GM19467 (cell line): Measurements from ENCODE around the gene MCTP1.
"Not testable (repeated sequence)": the region's sequence is repeated elsewhere in the genome, so short reads cannot be mapped to it uniquely, and the experiment has no call there.

Experiments used
- ATAC-seq: cut with Tn5 transposase; IDR thresholded peaks from one replicate; pipeline ENCODE4 v1.9.1; 2021; ENCODE audit warnings: mild to moderate bottlenecking, moderate library complexity; ENCODE audit not compliant: unreplicated experiment

The MCTP1 gene

GRCh38 chr5:95184924-95185323, 100.0 kb downstream of the MCTP1 start:
- ATAC-seq = no peak

GRCh38 chr5:95181644-95182043, 103.2 kb downstream of the MCTP1 start:
- ATAC-seq = no peak

DNA sequence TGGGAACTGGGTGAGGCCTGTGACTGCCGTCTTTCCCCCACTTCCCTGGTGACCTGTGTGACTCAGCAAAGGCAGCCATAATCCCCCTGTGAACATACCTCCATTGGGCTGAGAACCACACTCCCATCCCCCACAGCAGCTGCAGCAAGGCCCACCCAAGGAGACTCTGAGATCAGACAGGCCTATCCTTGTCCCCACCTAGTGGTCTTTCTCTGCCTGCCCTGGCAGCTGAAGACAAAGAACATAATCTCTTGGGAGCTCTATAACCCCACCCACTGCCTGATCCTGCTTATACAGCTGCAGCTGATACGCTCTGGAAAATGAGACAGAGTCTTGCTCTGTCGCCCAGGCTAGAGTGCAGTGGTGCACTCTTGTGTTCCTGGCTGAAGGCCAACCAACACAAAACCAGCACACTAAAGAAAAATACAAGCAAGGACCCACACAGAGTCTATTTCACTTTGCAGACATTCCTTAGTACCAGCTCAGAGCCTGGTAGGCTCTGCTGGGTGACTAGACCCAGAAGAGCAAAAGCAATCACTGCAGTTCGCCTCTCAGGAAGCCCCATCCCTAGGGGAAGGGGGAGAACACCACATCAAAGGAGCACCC, 106.7 kb downstream of the MCTP1 start:
- no peak for ATAC-seq

DNA sequence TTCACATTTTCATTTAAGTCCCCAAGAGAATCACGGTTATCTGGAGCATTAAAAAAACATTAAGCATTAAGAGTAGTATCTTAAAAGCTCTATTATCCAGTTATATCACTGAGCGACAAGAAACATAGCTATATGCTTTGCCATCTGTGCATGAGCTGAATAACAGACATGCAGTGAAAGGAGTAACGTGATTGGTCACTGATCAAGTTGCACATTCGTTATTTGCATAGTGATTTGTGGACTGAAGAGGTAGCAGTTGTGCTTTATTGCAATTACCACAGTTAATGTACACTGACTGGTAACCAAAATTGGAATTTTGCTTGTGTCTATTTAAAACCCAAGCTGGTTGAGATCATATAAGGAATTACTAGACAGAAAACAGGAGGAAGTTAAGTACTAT, 107.4 kb downstream of the MCTP1 start:
- ATAC-seq = no peak

- ATAC-seq = no peak
Measured at GRCh38 chr5:95175106-95175505, 109.8 kb downstream of the MCTP1 start.

DNA sequence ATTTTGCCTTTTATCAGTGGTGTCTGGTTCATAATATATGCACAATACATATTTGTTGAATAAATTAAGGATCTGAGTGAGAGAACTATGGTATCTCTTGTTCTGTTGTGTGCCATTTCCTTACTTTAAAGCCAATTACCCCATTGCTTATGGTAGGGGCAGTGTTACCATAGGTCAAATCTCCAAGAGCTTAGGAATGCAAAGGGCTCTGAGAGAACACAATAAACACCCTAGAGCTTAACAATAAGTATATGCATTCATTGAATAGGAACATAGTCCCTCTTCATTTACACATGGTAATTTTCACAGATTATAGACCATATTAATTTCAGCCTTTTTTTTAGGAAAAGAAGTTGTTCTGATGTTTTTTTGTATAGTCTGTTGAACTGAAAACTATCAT, 112.2 kb downstream of the MCTP1 start:
- no peak for ATAC-seq

DNA sequence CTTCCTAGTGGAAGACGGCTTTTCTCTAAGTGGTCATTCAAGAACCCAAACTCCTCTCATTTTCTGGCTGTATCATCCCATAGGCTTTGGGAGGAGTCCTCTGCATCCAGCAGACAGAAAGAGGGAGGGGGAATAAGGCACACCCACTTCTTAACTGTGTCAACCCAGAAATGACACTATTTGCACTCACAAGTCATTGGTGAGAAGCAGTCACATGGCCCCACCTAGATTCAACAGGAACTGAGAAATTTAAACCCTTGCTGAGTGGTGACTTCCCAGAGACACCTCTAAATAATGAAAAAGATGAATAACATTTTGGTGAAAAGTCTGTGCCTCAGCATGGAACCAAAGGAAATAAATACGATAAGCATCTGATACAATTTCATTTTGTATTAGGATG, 120.0 kb downstream of the MCTP1 start:
- ATAC-seq = no peak

DNA sequence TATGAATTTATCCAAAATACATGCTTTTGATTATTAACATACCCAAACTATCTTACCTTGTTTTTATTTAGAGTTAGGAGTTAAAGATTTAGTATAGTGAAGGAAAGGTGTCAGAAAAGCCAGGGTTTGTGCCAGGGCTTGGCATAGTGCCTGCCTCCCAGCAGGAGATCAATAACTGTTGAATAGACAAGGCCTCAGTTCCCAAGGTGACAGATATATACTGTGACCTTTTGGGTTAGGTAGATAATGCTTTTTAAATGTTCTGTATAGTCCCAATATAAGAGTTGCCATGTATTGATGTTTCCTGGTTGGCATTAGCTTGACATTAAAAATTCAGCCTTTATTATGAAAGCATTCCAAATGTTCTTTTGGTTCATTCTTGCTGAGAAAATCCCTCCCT, 121.8 kb downstream of the MCTP1 start:
- ATAC-seq = no peak

DNA sequence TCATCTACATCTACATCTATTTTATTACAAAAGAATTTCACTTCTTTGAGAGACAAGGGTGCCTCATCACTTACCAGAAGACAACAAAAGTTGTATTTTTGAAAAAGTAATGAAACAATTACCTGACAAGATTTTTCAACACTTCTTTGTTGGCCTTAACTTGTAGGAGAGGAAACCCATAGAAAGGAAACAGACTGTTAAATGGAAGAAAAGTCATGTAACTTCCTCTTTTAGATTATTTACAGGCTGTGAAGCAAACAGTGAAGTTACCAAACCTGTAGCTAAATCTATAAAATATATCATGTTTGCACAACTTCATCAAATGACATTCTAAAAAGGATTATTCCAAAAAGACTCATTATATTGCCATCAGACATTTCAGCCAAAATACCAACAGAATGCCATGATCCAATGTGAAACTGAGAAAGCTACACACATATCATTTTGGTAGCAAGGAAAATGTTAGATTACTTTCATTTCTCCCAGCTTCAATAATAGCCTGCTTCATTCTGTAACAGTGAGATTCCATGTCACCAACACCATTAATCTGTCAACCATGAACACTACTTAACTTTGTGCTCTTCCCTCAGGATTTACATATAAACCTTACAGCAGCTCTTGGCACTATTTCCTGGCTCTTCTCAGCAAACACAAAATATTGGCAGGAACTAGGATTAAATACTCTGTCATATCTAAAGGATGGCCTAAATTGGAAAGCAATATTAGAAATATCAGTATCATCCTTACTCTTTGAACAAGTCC, 122.5 kb downstream of the MCTP1 start:
- ATAC-seq = no peak

DNA sequence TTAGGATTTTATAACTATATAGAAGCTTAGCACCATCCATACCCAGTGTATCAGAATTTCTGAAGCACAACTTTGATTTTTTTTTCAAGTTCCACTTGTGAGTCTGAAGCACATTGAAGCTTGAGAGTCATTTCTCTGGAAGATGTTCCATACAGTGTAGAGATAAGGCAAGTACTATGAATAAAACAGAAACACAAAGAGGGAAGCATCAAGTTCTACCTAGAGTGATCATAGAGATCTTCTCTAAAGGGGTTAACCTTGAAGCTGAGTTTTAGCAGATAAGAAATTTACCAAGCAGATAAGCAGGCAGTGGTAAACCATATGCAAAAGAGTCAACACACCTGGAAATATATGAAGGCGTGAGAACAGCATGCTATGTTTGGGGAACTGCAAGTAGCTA, 125.3 kb downstream of the MCTP1 start:
- no peak for ATAC-seq

- ATAC-seq = no peak
Measured at GRCh38 chr5:95155888-95156287, 129.0 kb downstream of the MCTP1 start.

DNA sequence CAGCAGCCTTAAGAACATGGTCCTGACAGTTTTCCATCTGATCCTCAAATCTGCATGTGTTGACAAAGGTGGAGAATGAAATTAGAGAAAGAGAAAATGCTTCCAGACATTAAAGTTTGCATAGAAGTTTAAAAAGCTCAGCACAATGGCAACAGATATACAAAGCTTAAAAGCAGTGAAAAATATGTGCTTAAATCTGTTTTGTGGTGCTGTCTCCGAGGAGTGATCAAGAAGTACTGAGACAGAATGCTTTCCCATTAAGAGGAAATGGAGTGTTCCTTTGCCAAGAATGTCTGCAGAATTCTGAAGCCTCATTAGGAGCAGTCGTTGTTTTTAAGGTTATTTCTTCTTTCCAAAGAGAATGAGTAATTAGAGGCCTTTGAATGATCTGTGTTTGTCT, 131.4 kb downstream of the MCTP1 start:
- ATAC-seq = no peak

- ATAC-seq = no peak
Measured at GRCh38 chr5:95152535-95152934, 132.4 kb downstream of the MCTP1 start.

GRCh38 chr5:95152131-95152530, 132.8 kb downstream of the MCTP1 start:
- ATAC-seq = no peak

DNA sequence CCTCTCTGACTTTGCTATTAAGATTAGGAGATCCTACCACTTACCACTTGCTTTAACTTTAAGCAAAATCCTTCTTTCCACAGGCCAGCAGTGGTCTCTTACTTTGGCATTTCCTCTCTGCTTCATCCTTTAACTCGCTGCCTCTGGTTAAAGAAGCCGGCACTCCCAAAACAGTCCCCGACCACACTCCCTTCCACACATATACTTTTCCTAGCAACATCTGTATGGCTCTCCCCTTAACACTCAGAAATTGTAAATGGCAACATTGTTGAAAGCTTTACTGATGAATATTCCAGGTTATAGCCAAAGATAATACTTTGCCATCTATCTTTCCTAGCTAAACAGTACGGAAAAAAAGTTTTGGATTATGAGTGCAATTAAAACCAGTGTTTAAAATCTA, 133.2 kb downstream of the MCTP1 start:
- ATAC-seq = no peak

DNA sequence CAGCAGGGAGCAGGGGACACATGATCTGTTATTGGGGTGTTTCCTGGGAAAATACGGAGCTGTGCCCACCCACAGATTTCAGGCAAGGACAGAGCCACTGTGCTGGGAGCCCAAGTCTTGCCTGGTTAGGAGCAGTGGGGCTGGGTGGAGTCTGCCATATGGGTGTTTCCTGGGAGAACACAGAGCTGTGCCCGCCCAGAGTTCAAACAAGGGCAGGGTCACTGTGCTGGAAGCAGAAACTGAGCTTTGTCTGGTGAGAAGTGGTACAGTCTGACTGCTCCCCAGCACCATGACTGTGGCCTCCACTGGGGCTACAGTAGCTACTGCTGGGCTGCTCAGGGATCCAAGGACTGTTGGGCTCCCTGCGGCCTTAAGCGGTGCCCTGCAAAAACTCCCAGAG, 135.5 kb downstream of the MCTP1 start:
- no peak for ATAC-seq

DNA sequence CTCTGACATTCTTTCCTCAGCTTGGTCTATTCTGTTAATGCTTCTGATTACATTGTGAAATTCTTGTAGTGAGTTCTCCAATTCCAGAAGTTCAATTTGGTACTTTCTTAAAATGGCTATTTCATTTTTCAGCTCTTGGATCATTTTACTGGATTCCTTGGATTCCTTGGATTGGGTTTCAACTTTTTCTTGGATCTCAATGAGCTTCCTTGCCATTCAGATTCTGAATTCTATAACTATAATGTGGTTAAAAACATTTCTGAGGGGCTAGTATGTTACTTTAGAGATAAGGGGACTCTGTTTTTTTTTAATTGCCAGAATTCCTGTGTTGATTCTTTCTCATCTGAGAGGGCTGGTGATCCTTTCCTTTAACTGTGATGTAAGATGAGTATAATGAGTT, 136.4 kb downstream of the MCTP1 start:
- no peak for ATAC-seq

- ATAC-seq = not testable (repeated sequence)
Measured at GRCh38 chr5:95143858-95144257, 141.0 kb downstream of the MCTP1 start.

- no peak for ATAC-seq
Measured at GRCh38 chr5:95142145-95142544, 142.7 kb downstream of the MCTP1 start.

- no peak for ATAC-seq
Measured at GRCh38 chr5:95141141-95141540, 143.8 kb downstream of the MCTP1 start.

GRCh38 chr5:95134326-95134725, 150.6 kb downstream of the MCTP1 start:
- ATAC-seq = no peak

GRCh38 chr5:95132096-95132495, 152.8 kb downstream of the MCTP1 start:
- ATAC-seq = no peak

DNA sequence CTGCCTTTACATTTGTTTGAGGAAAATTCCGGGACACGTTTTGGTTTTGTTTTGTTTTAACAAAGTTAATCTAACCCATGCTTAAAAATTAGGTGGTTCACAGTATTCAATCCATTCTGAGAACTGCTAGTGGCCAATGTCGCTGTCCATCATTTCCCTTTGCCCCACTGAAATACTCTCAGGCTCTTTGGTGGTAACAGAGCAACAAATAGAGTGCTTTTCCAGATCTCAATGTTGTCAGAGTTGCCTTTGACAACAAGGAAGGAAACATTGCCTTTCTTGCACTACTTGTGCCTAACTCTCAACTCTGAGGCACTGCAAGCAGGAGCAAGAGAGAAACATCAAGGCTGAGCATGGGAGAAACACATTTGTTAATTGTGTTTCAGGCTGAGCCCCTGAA, 154.0 kb downstream of the MCTP1 start:
- ATAC-seq = no peak
